ENCODE results near the gene CIT. TPM values are rescaled to one million over a fixed set of nuclear protein-coding genes. Genes with fewer than 3 reads are reported as not detected.

Gene CIT
- polyA plus RNA-seq, 3 donors: 0.03 TPM; not detected in 2

- intact Hi-C loops (cut with micrococcal nuclease): no loop called here
- Histone ChIP-seq H3K4me2 (replicated peaks; ENCODE audit: extremely low read depth, low read length, poor library complexity, severe bottlenecking) (no peak overlapping the region), H3K36me3 (replicated peaks in 1 of 2; ENCODE audit: control insufficient read depth in 1 of 2, insufficient read depth in 2 of 2, low read length in 2 of 2) (peaks cover 25 to 59% of the 10 kb centered on the region in 2 donors), H3K9me3 (replicated peaks in 1 of 2; ENCODE audit: control insufficient read depth in 1 of 2, insufficient read depth in 1 of 2, low read length in 2 of 2) (no peaks in the 10 kb centered on the region), H3K27ac (ENCODE audit: low read depth in 1 of 2, low read length in 2 of 2) (no peak overlapping the region), H4K20me1 (ENCODE audit: insufficient read depth, low read length) (no peaks in the 10 kb centered on the region), H2AFZ (ENCODE audit: insufficient read depth, low read depth, low read length, poor library complexity, severe bottlenecking) (no peak overlapping the region), H3K4me3 (replicated peaks in 1 of 3; ENCODE audit: low read depth in 2 of 3, low read length in 3 of 3) (no peak overlapping the region), H3K9ac (ENCODE audit: insufficient read depth, low read length, poor library complexity, severe bottlenecking) (no peak overlapping the region), H3K4me1 (ENCODE audit: control insufficient read depth in 1 of 2, insufficient read depth in 2 of 2, low read length in 2 of 2) (no peaks in the 10 kb centered on the region), H3K79me2 (ENCODE audit: insufficient read depth, low read length) (no peaks in the 10 kb centered on the region), H3K27me3 (ENCODE audit: control insufficient read depth in 2 of 2, insufficient read depth in 2 of 2, low read length in 2 of 2) (no peaks in the 10 kb centered on the region)
- Mint-ChIP-seq H3K9me3 (no peaks in the 10 kb centered on the region), H3K27ac (no peak overlapping the region), H3K27me3 (ENCODE audit: low read depth in 3 of 3) (no peaks in the 10 kb centered on the region), H3K4me3 (no peak overlapping the region), H3K36me3 (peaks cover 57 to 79% of the 10 kb centered on the region in 2 donors), H3K4me1 (peaks cover 8% of the 10 kb centered on the region)
- no peak for TF ChIP-seq CTCF (IDR thresholded peaks at IDR 0.05)
- no peak for DNase-seq
- 100% methylated on average over 1 of the region's 2 CpGs for WGBS (ENCODE audit: insufficient coverage)
These were observed 59.4 kb downstream of the CIT start for GRCh38 chr12:119817546-119818343.

GRCh38 chr12:119809023-119809422 is 68.1 kb downstream of the CIT start:
- 92% methylated on average over 1 of the region's 2 CpGs for WGBS (ENCODE audit: insufficient coverage)
- Mint-ChIP-seq H3K4me1 (peaks cover 4% of the 10 kb centered on the region), H3K27me3 (ENCODE audit: low read depth in 3 of 3) (no peaks in the 10 kb centered on the region), H3K27ac (peak overlapping the region in 2 of 7 donors; percentile 8 to 53), H3K9me3 (peaks cover 1 to 5% (median 3%) of the 10 kb centered on the region in 7 donors), H3K4me3 (no peak overlapping the region), H3K36me3 (peaks cover 40 to 75% of the 10 kb centered on the region in 2 donors)
- Histone ChIP-seq H3K4me3 (replicated peaks in 1 of 3; ENCODE audit: low read depth in 2 of 3, low read length in 3 of 3) (no peak overlapping the region), H3K4me2 (replicated peaks; ENCODE audit: extremely low read depth, low read length, poor library complexity, severe bottlenecking) (no peak overlapping the region), H3K27ac (ENCODE audit: low read depth in 1 of 2, low read length in 2 of 2) (no peak overlapping the region), H3K9ac (ENCODE audit: insufficient read depth, low read length, poor library complexity, severe bottlenecking) (no peak overlapping the region), H3K9me3 (replicated peaks in 1 of 2; ENCODE audit: control insufficient read depth in 1 of 2, insufficient read depth in 1 of 2, low read length in 2 of 2) (no peaks in the 10 kb centered on the region), H3K4me1 (ENCODE audit: control insufficient read depth in 1 of 2, insufficient read depth in 2 of 2, low read length in 2 of 2) (no peaks in the 10 kb centered on the region), H2AFZ (ENCODE audit: insufficient read depth, low read depth, low read length, poor library complexity, severe bottlenecking) (no peak overlapping the region), H3K27me3 (ENCODE audit: control insufficient read depth in 2 of 2, insufficient read depth in 2 of 2, low read length in 2 of 2) (no peaks in the 10 kb centered on the region), H4K20me1 (ENCODE audit: insufficient read depth, low read length) (no peaks in the 10 kb centered on the region), H3K79me2 (ENCODE audit: insufficient read depth, low read length) (no peaks in the 10 kb centered on the region), H3K36me3 (replicated peaks in 1 of 2; ENCODE audit: control insufficient read depth in 1 of 2, insufficient read depth in 2 of 2, low read length in 2 of 2) (peaks cover 11 to 48% of the 10 kb centered on the region in 2 donors)
- intact Hi-C loops (cut with micrococcal nuclease): no loop called here
- TF ChIP-seq CTCF (IDR thresholded peaks at IDR 0.05): no peak
- DNase-seq: no peak
